GM19025 (cell line): ENCODE measurements around the gene COL18A1.
A peak's percentile ranks its signal among the peaks of the same experiment; 100 is the strongest.

Source experiments
- ATAC-seq: cut with Tn5 transposase; IDR thresholded peaks from one replicate; pipeline ENCODE4 v1.9.1; 2021; ENCODE audit warnings: mild to moderate bottlenecking, low read depth, moderate library complexity; ENCODE audit not compliant: unreplicated experiment

COL18A1 gene

DNA sequence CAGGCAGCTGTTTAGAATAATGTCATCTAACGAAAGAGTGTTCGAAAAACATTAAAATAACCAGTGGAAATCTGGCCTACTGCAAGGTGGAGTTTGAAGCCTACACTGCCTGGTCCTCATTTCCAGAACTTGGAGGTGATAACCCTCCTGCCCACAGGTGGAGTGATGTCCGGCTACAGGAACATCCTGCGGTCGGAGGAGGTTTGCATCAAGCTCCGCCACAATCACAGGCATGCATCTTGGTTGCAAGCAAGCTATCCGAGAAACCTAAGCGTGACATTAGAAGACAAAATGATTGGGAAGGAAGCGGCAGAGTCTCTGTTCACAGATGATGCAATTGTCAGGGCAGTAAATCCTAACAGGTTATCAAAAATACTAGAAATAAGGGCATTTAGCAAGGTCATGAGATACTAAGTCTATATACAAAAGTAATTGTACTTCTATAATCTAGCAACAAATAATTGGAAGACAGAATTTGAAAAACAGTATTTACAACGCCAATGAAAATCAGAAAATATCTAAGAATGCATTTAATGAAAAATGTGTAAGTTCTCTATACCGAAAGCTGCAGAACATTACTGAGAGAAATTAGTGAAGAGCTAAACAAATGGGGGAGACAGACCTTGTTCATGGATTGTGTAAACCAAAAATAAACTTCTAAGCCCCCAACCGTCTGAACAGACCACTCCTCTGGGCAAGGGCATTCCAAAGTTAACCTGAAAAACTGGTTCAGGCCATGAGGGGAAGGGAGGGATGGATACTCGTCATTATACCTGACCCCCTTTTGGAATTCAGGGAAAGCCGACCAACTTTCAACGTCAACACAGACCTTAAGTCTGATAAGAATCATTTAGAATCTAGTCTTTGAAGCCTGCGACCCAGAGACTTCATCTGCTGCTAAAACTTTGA is 141.9 kb downstream of the COL18A1 start:
- ATAC-seq = no peak

- no peak for ATAC-seq
Measured at GRCh38 chr21:45547545-45547900, 142.6 kb downstream of the COL18A1 start.

DNA sequence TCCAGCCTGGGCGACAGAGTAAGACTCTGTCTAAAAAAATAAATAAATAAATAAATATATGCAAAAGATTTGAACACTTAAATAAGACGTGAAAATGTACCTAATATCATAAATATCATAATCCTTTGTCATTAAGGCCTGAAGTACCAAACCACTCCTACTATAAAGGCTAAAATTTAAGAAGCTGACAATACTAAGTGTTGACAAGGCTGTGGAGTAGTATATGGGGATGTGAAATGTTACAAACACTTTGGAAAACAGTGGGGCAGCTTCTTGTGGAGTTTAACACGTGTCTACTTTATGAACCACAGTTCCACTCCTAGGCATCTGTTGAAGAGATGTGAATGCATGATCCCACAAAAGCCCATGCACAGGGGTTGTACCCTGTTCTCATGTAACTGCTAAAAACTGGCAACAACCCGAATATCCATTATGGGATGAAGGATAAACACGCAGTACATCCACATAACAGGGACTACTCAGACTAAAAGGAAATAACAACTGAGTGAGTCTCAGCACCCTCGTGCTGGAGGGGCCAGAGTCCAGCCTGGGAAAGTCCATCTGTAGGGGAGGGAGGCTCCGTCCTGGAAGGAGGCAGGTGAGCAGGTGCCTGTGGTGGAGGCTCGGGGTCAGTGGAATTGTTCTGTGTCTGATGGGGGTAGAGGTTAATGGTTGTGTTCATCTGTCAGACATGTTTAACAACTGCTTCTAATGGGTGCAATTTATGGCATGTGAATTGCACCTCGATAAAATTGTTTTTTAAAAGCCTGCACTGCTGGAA is 143.9 kb downstream of the COL18A1 start:
- ATAC-seq = no peak

GRCh38 chr21:45549626-45550463 is 144.9 kb downstream of the COL18A1 start:
- no peak for ATAC-seq

DNA sequence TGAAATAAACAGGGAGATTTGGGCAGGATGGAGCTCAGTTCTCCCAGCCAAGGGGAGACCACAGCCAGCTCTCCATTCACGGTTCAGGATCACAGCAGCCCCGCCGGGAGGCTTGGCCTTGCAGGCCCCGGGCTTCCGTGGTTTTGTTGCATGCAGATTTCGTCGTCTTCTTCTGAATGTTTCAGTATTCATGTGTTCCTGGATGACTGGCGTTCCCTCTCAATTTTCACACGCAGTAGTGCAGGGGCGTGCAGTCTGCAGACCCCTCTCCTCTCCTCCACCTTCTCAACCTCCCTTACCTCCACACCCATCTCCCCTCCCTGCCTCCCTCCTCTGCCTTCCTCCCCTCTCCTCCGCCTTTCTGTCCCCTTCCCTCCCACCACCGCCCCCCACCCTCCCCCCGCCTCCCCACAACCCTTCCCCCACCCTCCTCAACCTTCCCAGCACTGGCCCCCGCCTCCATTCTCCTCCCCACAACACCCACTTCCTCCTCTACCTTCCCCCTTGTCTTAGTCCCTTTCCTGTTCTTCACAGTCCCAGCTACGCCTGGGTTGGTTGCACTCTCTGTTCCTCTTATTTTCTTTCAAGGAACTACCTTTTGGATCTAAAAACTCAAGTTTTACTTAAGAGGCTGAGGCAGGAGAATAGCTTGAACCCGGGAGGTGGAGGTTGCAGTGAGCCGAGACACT is 145.7 kb downstream of the COL18A1 start:
- no peak for ATAC-seq

- no peak for ATAC-seq
Measured at GRCh38 chr21:45551316-45551715, 146.4 kb downstream of the COL18A1 start.

DNA sequence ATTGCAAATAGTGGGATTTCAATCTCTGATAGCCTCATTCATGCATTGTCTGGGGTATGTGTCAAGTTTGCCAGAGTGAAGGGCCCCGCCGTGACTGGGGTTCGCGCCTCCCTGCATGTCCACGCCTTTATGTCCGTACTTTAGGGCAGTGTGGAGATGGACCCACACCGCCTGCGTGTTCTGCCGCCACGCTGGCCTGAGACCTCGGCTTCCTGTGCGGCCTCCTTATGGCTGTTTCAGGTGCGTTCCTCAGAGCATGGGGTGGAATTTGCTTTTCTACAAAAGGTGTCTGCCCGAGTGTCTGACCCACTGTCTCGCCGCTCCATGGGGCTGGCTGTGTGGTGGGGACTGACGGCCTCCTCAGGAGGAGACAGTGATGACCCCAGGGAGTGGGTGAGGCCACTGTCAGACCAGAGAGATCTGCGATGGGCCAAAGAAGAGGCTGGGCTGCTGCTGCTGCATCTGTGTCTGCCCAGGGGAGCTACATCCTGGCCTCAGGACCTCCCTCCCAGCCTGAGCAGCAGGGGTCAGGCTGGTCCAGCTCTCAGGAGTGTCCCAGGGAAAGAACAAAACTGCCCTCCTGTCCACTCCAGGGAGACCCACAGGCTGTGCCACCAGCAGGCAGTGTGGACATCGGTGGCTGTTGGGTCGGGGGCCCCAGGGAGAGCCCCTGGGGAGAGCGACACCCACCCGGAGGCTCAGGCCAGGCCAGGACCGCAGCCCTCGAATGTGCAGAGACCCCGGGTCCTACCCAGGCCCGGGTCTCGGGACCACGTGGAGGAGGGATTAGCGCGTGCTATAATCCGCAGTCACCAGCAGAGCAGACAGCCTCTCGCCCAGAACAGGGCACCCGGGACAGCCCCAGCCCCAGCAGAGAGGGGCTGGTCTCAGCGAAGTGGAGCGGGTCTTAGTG is 147.1 kb downstream of the COL18A1 start:
- ATAC-seq = no peak

- no peak for ATAC-seq
Measured at GRCh38 chr21:45552696-45553391, 147.9 kb downstream of the COL18A1 start.

DNA sequence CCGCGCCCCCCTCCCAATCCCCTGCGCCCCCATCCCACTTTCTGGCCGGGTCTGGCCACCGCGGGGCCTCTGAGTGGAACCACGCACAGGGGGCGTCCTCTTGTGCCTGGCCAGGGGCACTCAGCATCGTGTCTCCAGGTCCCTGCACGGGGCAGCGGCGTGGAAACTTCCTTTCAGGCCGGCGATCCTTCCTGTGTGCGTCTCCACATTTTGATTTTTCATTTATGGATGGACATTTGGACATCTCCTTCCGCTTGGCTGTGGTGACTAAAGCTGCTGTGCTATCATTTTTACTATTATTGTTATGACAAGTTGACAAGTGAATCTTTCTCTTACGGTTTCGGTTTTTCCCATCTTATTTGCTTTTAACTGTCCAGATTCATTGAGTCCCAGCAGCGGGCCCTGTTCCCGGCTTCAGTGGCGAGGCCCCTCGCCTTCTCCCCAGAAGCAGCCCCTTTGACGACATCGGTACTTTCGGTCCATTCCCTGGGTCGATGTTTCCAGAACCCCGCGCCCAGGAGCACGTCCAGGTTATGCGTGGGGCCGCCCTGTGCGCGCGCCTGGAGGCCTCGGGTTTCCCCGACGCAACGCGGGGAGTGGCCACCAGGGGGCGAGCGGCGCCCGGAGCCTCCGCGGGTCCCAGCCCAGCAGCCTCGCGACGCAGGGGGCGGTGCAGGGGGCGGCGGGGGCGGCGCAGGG is 149.7 kb downstream of the COL18A1 start:
- ATAC-seq = peak; percentile 55

- ATAC-seq = no peak
Measured at GRCh38 chr21:45555251-45555556, 150.2 kb downstream of the COL18A1 start.

GRCh38 chr21:45555557-45556301 is 150.8 kb downstream of the COL18A1 start:
- peak; percentile 55 for ATAC-seq

GRCh38 chr21:45556302-45556644 is 151.3 kb downstream of the COL18A1 start:
- ATAC-seq = no peak

GRCh38 chr21:45556645-45557615 is 152.0 kb downstream of the COL18A1 start:
- no peak for ATAC-seq

DNA sequence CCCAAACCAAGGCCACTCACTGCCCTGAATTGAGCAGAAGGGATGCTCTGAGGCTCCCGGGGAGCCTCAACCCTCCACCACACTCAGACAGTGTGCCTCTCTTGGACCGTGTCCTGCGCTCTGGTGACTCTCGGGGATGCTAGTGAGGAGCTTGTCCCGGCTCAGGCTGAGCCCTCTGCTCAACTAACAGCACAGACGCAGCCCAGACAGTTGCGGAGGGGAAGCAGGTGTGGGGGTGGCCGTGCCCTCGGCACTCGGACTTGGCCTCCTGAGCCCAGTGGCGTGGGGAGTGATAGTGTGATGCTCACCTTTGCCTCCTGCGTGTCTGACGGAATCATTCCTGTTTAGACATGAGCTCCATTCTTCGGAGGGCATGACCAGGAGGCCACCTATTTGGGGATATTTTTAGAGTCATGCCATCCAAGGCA is 152.7 kb downstream of the COL18A1 start:
- no peak for ATAC-seq

- ATAC-seq = no peak
Measured at GRCh38 chr21:45558044-45558721, 153.2 kb downstream of the COL18A1 start.
